Suprapubic skin (tissue), 4 donors: ENCODE data around the gene BSND. TPM values are rescaled to one million over a fixed set of nuclear protein-coding genes. Genes with fewer than 3 reads are reported as not detected.

Source experiments
- DNase-seq, 2 donors: peaks; one replicate each; pipeline ENCODE4 v3.0.0-alpha.2; 2019; ENCODE audit warnings: low spot score in 2 of 2
- H3K27ac ChIP-seq: fragments of 200-600 bp; sonication (generic); one replicate; pipeline ENCODE4 v1.5.1; 2019
- H3K27me3 ChIP-seq: fragments of 200-600 bp; sonication (generic); one replicate; pipeline ENCODE4 v1.5.1; 2019
- H3K36me3 ChIP-seq: fragments of 200-600 bp; sonication (generic); one replicate; pipeline ENCODE4 v1.5.1; 2019
- H3K4me1 ChIP-seq: fragments of 200-600 bp; sonication (generic); one replicate; pipeline ENCODE4 v1.5.1; 2019
- H3K4me3 ChIP-seq: fragments of 200-600 bp; sonication (generic); one replicate; pipeline ENCODE4 v1.5.1; 2019; ENCODE audit warnings: mild to moderate bottlenecking
- H3K9me3 ChIP-seq: fragments of 200-600 bp; sonication (generic); one replicate; pipeline ENCODE4 v1.5.1; 2019
- EP300 ChIP-seq: sonication (generic); formaldehyde crosslinking; IDR thresholded peaks from one replicate; pipeline ENCODE4 v1.6.1; 2017; ENCODE audit warnings: antibody characterized with exemption
- POLR2A ChIP-seq, 2 donors: fragments of 450-650 bp; IDR thresholded peaks; one replicate each; pipeline ENCODE4 v1.6.1; 2017; ENCODE audit warnings: antibody characterized with exemption in 2 of 2, mild to moderate bottlenecking in 2 of 2, moderate library complexity in 2 of 2
- POLR2AphosphoS5 ChIP-seq, 3 donors: sonication (generic); formaldehyde crosslinking; IDR thresholded peaks; one replicate each; pipeline ENCODE4 v1.6.1; 2017; ENCODE audit warnings: antibody characterized with exemption in 3 of 3
- WGBS: methylation state at CpG from one replicate; pipeline ENCODE4 v1.1.5; 2018; 5-methylcytosine and 5-hydroxymethylcytosine counted together
- total RNA-seq, 4 donors: library from RNA; depleted of rRNA; stranded (reverse); fragments of >200 nt; gene quantifications; one replicate each; pipeline ENCODE4 v1.1.0, GENCODE V29; 2016
- TF ChIP-seq, protein P1 (sequence below), 2 donors: fragments of 200-600 bp in 1 of 2; fragments of 450-650 bp in 1 of 2; sonication (generic) in 1 of 2; IDR thresholded peaks; one replicate each; pipeline ENCODE4 v1.5.1; 2016 to 2019; ENCODE audit warnings: antibody characterized with exemption in 2 of 2, mild to moderate bottlenecking in 1 of 2, moderate library complexity in 1 of 2

The BSND gene
- total RNA-seq, 4 donors from 2014 or later, result not detected

DNA sequence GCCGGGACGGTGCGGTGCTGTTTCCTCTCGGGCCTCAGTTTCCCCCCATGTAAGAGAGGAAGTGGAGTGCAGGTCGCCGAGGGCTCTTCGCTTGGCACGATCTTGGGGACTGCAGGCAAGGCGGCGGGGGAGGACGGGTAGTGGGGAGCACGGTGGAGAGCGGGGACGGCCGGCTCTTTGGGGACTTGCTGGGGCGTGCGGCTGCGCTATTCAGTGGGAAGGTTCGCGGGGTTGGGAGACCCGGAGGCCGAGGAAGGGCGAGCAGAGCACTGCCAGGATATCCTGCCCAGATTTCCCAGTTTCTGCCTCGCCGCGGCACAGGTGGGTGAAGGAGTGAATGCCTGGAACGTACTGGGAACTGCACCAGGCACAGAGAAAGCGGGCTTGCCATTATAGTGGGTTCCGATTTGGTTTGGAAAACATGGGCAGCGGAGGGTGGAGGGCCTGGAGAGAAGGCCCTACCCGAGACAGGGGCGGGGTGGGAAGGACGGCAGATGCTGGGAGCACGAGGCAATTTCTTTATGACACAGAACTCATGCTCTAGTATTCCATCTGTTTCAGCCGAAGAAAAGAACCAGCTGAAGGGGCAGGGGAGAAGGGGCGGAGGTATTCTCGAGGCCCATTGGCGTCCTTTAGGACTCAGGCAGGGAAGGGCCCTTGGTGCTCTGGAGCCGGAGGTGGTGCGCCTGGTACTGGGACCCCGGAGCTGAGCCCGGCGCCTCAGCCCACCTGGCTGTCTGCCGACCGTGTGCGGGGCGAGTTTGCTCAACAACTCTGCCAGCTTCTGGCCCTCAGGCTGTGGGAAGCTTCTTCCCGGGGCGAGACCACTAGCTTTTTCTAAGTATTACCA lies 41.6 kb downstream of the BSND start:
- H3K9me3 ChIP-seq, result no peaks in the 10 kb centered on the region
- TF ChIP-seq POLR2A (IDR thresholded peaks at IDR 0.05) (no peak), POLR2AphosphoS5 (IDR thresholded peaks at IDR 0.05) (no peak), EP300 (no peak)
- TF ChIP-seq, protein P1, sequence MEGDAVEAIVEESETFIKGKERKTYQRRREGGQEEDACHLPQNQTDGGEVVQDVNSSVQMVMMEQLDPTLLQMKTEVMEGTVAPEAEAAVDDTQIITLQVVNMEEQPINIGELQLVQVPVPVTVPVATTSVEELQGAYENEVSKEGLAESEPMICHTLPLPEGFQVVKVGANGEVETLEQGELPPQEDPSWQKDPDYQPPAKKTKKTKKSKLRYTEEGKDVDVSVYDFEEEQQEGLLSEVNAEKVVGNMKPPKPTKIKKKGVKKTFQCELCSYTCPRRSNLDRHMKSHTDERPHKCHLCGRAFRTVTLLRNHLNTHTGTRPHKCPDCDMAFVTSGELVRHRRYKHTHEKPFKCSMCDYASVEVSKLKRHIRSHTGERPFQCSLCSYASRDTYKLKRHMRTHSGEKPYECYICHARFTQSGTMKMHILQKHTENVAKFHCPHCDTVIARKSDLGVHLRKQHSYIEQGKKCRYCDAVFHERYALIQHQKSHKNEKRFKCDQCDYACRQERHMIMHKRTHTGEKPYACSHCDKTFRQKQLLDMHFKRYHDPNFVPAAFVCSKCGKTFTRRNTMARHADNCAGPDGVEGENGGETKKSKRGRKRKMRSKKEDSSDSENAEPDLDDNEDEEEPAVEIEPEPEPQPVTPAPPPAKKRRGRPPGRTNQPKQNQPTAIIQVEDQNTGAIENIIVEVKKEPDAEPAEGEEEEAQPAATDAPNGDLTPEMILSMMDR (IDR thresholded peaks at IDR 0.05), result no peak
- DNase-seq, result no peak
- no peaks in the 10 kb centered on the region for H3K36me3 ChIP-seq
- 8% methylated on average over 25 of the region's 49 CpGs for WGBS
- H3K4me1 ChIP-seq, result peaks cover 22% of the 10 kb centered on the region
- no peak overlapping the region for H3K27ac ChIP-seq
- H3K27me3 ChIP-seq, result peaks cover 51% of the 10 kb centered on the region
- peak overlapping the region; percentile 45 for H3K4me3 ChIP-seq

DNA sequence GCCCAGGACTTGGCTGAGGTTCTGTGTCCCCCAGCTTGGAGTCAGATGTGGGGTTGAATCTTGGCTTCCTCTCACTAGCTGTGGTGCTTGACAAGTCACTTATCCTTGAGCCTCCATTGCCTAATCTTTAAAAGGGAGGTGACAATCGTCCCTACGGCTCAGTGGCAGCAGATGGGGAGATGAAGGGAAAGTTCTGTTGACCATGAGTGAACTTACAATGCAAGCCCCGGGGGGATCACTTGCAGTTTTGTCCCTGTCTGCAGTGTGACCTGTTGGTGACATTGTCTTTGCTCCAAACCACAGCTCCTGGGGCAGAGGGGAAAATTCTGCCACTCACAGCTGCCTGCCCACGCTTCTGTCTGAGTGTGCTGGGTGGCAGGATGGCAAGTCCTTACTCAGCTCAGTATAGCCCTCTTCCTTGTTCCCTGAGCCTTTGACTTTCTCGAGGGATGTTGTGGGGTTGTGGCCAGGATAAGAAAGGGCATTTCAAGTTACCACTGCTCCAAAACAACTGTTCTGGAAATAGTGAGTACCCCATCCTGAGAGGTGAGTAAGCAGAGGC lies 42.3 kb downstream of the BSND start:
- H3K4me3 ChIP-seq, result peak overlapping the region; percentile 45
- H3K27me3 ChIP-seq, result peaks cover 48% of the 10 kb centered on the region
- no peak for DNase-seq
- no peaks in the 10 kb centered on the region for H3K9me3 ChIP-seq
- 52% methylated on average over 4 of the region's 5 CpGs for WGBS
- no peaks in the 10 kb centered on the region for H3K36me3 ChIP-seq
- TF ChIP-seq POLR2A (IDR thresholded peaks at IDR 0.05), result no peak
- TF ChIP-seq, protein P1 (IDR thresholded peaks at IDR 0.05), result no peak
- no peak for TF ChIP-seq POLR2AphosphoS5 (IDR thresholded peaks at IDR 0.05)
- TF ChIP-seq EP300, result no peak
- peaks cover 22% of the 10 kb centered on the region for H3K4me1 ChIP-seq
- H3K27ac ChIP-seq, result no peak overlapping the region

DNA sequence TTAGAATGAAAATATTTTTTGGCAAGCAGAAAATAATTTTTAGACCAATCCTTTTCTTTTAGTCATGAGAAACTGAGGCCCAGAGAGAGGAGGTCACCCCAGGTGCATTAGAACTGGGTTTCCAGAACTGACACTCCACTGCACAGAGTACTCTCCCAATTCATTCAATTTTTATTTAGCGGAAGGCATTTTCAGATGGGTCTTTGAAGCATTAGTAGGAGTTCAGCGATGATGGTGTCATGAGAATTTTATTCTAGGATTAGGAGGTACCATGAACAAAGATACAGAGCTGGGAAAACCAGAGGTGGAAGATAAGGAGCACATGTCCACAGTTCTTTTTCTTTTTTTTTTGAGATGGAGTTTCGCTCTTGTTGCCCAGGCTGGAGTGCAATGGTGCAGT lies 42.9 kb downstream of the BSND start:
- Histone ChIP-seq H3K36me3 (no peaks in the 10 kb centered on the region), H3K9me3 (no peaks in the 10 kb centered on the region), H3K27me3 (peaks cover 44% of the 10 kb centered on the region), H3K4me3 (no peak overlapping the region), H3K27ac (no peak overlapping the region), H3K4me1 (peaks cover 22% of the 10 kb centered on the region)
- WGBS, result 64% methylated on average over 3 of the region's 3 CpGs
- no peak for DNase-seq
- no peak for TF ChIP-seq EP300

DNA sequence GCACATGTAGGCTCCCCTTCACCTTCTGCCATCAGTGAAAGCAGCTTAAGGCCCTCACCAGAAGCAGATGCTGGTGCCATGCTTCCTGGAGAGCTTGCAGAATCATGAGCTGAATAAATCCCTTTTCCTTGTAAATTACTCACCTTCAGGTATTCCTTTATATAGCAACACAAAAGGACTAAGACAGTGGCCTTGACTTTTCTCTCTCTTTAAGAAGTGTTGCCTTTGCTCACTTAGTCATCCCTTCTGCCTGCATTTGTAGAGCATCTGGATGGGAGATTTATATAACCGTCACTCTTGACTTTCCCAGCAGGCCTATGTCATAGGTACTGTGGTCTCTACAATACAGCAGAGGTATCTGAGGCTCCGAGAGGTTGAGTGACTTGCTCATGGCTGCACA lies 44.3 kb downstream of the BSND start:
- Histone ChIP-seq H3K27ac (no peak overlapping the region), H3K36me3 (no peaks in the 10 kb centered on the region), H3K9me3 (no peaks in the 10 kb centered on the region), H3K4me1 (peaks cover 22% of the 10 kb centered on the region), H3K27me3 (peaks cover 38% of the 10 kb centered on the region), H3K4me3 (no peak overlapping the region)
- no peak for DNase-seq
- WGBS, result 94% methylated on average over 2 of the region's 2 CpGs
- TF ChIP-seq, protein P1 (IDR thresholded peaks at IDR 0.05), result no peak

DNA sequence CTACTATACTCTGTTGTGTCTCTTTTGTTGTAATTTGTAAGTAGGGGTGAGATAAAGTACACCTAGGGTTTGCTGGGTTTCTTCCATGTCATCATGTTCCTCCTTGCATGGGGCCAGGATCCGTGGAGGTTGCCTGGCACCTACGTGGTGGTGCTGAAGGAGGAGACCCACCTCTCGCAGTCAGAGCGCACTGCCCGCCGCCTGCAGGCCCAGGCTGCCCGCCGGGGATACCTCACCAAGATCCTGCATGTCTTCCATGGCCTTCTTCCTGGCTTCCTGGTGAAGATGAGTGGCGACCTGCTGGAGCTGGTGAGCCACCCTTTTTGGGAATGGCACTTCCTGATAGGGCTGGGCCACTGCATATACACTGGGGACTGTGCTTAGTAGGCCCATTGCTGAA lies 45.0 kb downstream of the BSND start:
- no peak overlapping the region for H3K4me3 ChIP-seq
- H3K9me3 ChIP-seq, result no peaks in the 10 kb centered on the region
- WGBS, result 81% methylated on average over 3 of the region's 9 CpGs
- peaks cover 31% of the 10 kb centered on the region for H3K27me3 ChIP-seq
- peaks cover 21% of the 10 kb centered on the region for H3K4me1 ChIP-seq
- no peak overlapping the region for H3K27ac ChIP-seq
- no peaks in the 10 kb centered on the region for H3K36me3 ChIP-seq
- DNase-seq, result no peak
- TF ChIP-seq POLR2A (IDR thresholded peaks at IDR 0.05), result no peak
- no peak for TF ChIP-seq EP300
- TF ChIP-seq, protein P1 (IDR thresholded peaks at IDR 0.05), result no peak
- no peak for TF ChIP-seq POLR2AphosphoS5 (IDR thresholded peaks at IDR 0.05)
